Loucy (cell line): ENCODE results near the gene NDUFS1.

Experiments used
- CTCF ChIP-seq: fragments of 200-600 bp; sonication (generic); conservative IDR thresholded peaks from 2 replicates; pipeline ENCODE4 v1.5.1; 2014; ENCODE audit warnings: mild to moderate bottlenecking, antibody characterized with exemption, low read length
- EZH2phosphoT487 ChIP-seq: fragments of 200-600 bp; IDR thresholded peaks from 2 replicates; pipeline ENCODE4 v1.6.1; 2018; ENCODE audit warnings: antibody characterized with exemption, mild to moderate bottlenecking, moderate library complexity, borderline replicate concordance

DNA sequence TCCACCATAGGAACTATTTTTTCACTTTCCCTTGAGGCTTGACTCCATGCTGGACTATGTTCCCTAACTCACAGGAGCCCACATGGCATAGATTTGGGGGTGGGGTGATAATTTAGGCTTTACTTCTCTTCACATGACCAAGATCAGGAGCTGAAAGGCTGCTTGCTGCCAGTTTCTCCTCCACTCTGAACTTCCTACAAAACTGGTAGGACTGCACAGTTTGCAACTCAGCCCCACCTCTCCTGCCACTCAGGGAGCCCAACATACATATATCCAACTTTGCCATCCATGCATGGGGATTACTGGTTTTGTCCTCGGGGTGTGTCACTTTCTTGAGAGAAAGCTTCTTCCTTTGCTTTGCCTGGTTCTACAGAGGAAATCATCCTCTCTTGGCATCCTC is 87.4 kb downstream of the NDUFS1 start:
- no peak for TF ChIP-seq CTCF
- TF ChIP-seq EZH2phosphoT487 = no peak
